ENCODE data around the gene TCF21. TPM values are rescaled to one million over a fixed set of nuclear protein-coding genes. Genes with fewer than 3 reads are reported as not detected.

Gene TCF21
- total and polyA plus RNA-seq, 2 experiments from 2014 or later = 3.8 to 4.1 TPM

- no peaks in the 10 kb centered on the region for H3F3A ChIP-seq (ENCODE audit: insufficient read depth)
- no peak overlapping the region for H3K4me3 ChIP-seq
- in situ Hi-C loops (cut with MboI) = no loop called here
- no peak overlapping the region for H3K9ac ChIP-seq
- no peaks in the 10 kb centered on the region for H3K36me3 ChIP-seq (ENCODE audit: low read depth)
- no peaks in the 10 kb centered on the region for H3K4me1 ChIP-seq (ENCODE audit: insufficient read depth)
- no peak overlapping the region for H3K27ac ChIP-seq
- H4K20me1 ChIP-seq (ENCODE audit: insufficient read depth) = no peaks in the 10 kb centered on the region
- no peak overlapping the region for H3K4me2 ChIP-seq (ENCODE audit: unreplicated experiment)
- 79 to 86% methylated on average over 2 of the region's 2 CpGs for WGBS, 2 experiments (ENCODE audit: low coverage in 1 of 2, low lambda C conversion rate in 2 of 2, missing lambda C conversion rate in 2 of 2)
- TF ChIP-seq EZH2phosphoT487 (IDR thresholded peaks at IDR 0.05; ENCODE audit: insufficient read depth, low read depth) (no peak), EZH2 (IDR thresholded peaks at IDR 0.05; ENCODE audit: insufficient read depth, poor library complexity, severe bottlenecking) (no peak)
- DNase-seq = no peak
- H3K79me2 ChIP-seq (ENCODE audit: insufficient read depth) = no peaks in the 10 kb centered on the region
- no peak overlapping the region for H2AFZ ChIP-seq
- H3K9me3 ChIP-seq (ENCODE audit: low read depth) = no peaks in the 10 kb centered on the region
- H3K9me2 ChIP-seq (ENCODE audit: insufficient read depth) = no peaks in the 10 kb centered on the region
- peaks cover 44% of the 10 kb centered on the region for H3K27me3 ChIP-seq (replicated peaks; ENCODE audit: insufficient read depth)
These were observed 2.7 kb upstream of the TCF21 start for GRCh38 chr6:133886104-133886775.

- Histone ChIP-seq H3K9me2 (ENCODE audit: insufficient read depth) (no peaks in the 10 kb centered on the region), H3K27me3 (replicated peaks; ENCODE audit: insufficient read depth) (peaks cover 55% of the 10 kb centered on the region), H3F3A (ENCODE audit: insufficient read depth) (no peaks in the 10 kb centered on the region), H2AFZ (no peak overlapping the region), H3K4me1 (ENCODE audit: insufficient read depth) (no peaks in the 10 kb centered on the region), H3K4me3 (no peak overlapping the region), H3K36me3 (ENCODE audit: low read depth) (no peaks in the 10 kb centered on the region), H3K27ac (no peak overlapping the region), H3K4me2 (ENCODE audit: unreplicated experiment) (no peak overlapping the region), H3K9ac (no peak overlapping the region), H4K20me1 (ENCODE audit: insufficient read depth) (no peaks in the 10 kb centered on the region), H3K9me3 (ENCODE audit: low read depth) (no peaks in the 10 kb centered on the region), H3K79me2 (ENCODE audit: insufficient read depth) (no peaks in the 10 kb centered on the region)
- 73 to 76% methylated on average over 4 of the region's 4 CpGs for WGBS, 2 experiments (ENCODE audit: low coverage in 1 of 2, low lambda C conversion rate in 2 of 2, missing lambda C conversion rate in 2 of 2)
- in situ Hi-C loops (cut with MboI) = no loop called here
- no peak for DNase-seq
- TF ChIP-seq EZH2phosphoT487 (IDR thresholded peaks at IDR 0.05; ENCODE audit: insufficient read depth, low read depth) = no peak
These were observed 1.6 kb upstream of the TCF21 start for GRCh38 chr6:133887156-133887879.

GRCh38 chr6:133887880-133888230, 1.1 kb upstream of the TCF21 start:
- Histone ChIP-seq H2AFZ (no peak overlapping the region), H3K4me1 (ENCODE audit: insufficient read depth) (no peaks in the 10 kb centered on the region), H3K4me2 (ENCODE audit: unreplicated experiment) (no peak overlapping the region), H3K9ac (no peak overlapping the region), H3K79me2 (ENCODE audit: insufficient read depth) (no peaks in the 10 kb centered on the region), H3K4me3 (no peak overlapping the region), H3K9me2 (ENCODE audit: insufficient read depth) (no peaks in the 10 kb centered on the region), H3K27me3 (replicated peaks; ENCODE audit: insufficient read depth) (peaks cover 60% of the 10 kb centered on the region), H3F3A (ENCODE audit: insufficient read depth) (no peaks in the 10 kb centered on the region), H3K9me3 (ENCODE audit: low read depth) (no peaks in the 10 kb centered on the region), H3K27ac (no peak overlapping the region), H3K36me3 (ENCODE audit: low read depth) (no peaks in the 10 kb centered on the region), H4K20me1 (ENCODE audit: insufficient read depth) (no peaks in the 10 kb centered on the region)
- DNase-seq = no peak
- TF ChIP-seq EZH2phosphoT487 (IDR thresholded peaks at IDR 0.05; ENCODE audit: insufficient read depth, low read depth) (no peak), EZH2 (IDR thresholded peaks at IDR 0.05; ENCODE audit: insufficient read depth, poor library complexity, severe bottlenecking) (no peak)
- WGBS, 2 experiments (ENCODE audit: low coverage in 1 of 2, low lambda C conversion rate in 2 of 2, missing lambda C conversion rate in 2 of 2) = 82 to 94% methylated on average over 1 of the region's 1 CpG
- in situ Hi-C loops (cut with MboI) = no loop called here

DNA sequence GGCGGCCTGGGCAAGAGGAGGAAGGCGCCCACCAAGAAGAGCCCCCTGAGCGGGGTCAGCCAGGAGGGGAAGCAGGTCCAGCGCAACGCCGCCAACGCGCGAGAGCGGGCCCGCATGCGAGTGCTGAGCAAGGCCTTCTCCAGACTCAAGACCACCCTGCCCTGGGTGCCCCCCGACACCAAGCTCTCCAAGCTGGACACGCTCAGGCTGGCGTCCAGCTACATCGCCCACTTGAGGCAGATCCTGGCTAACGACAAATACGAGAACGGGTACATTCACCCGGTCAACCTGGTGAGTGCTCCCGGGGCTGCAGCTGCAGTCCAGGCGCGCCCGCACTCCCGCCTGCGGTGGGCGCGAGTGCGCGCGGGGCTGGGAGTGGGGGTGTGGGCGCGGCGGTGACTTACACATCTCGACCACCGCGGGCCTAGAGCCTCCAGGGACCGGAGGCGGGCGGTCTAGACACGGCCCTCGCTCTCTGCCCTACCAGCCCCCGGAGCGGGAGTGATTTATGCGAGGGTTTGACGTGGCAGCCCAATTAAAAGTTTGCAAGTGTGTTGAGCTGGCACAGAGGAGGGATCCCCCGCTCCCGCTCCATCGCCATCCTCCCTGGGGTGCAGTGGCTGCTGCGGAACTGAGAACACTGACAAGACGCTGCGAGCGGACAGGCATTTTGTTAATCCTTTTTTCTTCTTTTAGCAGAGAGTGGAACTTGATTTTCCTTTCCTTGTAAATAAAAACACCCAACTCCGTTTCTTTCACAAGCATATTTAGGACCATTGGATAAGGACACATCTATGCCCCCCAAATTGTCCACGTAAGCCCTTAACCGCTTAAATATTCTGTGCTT, 867 bp downstream of the TCF21 start:
- 0 out of 2 replicates have a peak, but pooled peaks have one; percentile 10 for TF ChIP-seq EZH2phosphoT487 (IDR thresholded peaks at IDR 0.05; ENCODE audit: insufficient read depth, low read depth)
- no peak for TF ChIP-seq EZH2 (IDR thresholded peaks at IDR 0.05; ENCODE audit: insufficient read depth, poor library complexity, severe bottlenecking)
- in situ Hi-C loops (cut with MboI) = no loop called here

More for the DNA sequence above, 867 bp downstream of the TCF21 start:
- Histone ChIP-seq H3K9me3 (ENCODE audit: low read depth) (no peaks in the 10 kb centered on the region), H4K20me1 (ENCODE audit: insufficient read depth) (no peaks in the 10 kb centered on the region), H2AFZ (peak overlapping the region; percentile 67), H3K4me1 (ENCODE audit: insufficient read depth) (no peaks in the 10 kb centered on the region), H3K79me2 (ENCODE audit: insufficient read depth) (no peaks in the 10 kb centered on the region), H3K36me3 (ENCODE audit: low read depth) (no peaks in the 10 kb centered on the region), H3K27me3 (replicated peaks; ENCODE audit: insufficient read depth) (peaks cover 76% of the 10 kb centered on the region), H3K4me2 (ENCODE audit: unreplicated experiment) (peak overlapping the region; percentile 71), H3K9me2 (ENCODE audit: insufficient read depth) (no peaks in the 10 kb centered on the region), H3K4me3 (peak overlapping the region; percentile 68), H3K9ac (peak overlapping the region; percentile 67), H3F3A (ENCODE audit: insufficient read depth) (no peaks in the 10 kb centered on the region), H3K27ac (peak overlapping the region; percentile 18; the same call in 1 of the 2 replicates)
- 12 to 17% methylated on average over 43 to 56 of the region's 56 CpGs for WGBS, 2 experiments (ENCODE audit: low coverage in 1 of 2, low lambda C conversion rate in 2 of 2, missing lambda C conversion rate in 2 of 2)
- DNase-seq = peak; percentile 62
